ENCODE data around the gene TVP23A.

DNA sequence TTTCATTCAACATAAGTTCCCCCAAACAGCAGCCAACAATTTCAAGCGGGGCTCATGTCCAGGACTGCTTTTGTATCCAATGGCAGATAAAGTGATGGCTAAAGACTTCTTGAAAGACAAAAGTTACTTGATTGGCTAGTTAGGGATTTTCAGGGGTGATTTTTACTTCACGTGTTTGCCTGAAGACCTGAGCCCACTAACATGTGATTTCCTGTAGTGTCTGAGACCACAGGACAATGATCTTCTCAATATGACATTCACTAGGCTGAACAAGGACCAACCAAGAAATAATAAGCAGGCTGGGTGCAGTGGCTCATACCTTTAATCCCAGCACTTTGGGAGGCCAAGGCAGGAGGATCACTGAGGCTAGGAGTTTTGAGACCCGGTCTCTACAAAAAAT is 10.4 kb downstream of the TVP23A start:
- TF ChIP-seq, protein P1, sequence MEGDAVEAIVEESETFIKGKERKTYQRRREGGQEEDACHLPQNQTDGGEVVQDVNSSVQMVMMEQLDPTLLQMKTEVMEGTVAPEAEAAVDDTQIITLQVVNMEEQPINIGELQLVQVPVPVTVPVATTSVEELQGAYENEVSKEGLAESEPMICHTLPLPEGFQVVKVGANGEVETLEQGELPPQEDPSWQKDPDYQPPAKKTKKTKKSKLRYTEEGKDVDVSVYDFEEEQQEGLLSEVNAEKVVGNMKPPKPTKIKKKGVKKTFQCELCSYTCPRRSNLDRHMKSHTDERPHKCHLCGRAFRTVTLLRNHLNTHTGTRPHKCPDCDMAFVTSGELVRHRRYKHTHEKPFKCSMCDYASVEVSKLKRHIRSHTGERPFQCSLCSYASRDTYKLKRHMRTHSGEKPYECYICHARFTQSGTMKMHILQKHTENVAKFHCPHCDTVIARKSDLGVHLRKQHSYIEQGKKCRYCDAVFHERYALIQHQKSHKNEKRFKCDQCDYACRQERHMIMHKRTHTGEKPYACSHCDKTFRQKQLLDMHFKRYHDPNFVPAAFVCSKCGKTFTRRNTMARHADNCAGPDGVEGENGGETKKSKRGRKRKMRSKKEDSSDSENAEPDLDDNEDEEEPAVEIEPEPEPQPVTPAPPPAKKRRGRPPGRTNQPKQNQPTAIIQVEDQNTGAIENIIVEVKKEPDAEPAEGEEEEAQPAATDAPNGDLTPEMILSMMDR (IDR thresholded peaks at IDR 0.05; ENCODE audit: borderline replicate concordance, extremely low read depth, low read length, poor library complexity, severe bottlenecking): no peak
- TF ChIP-seq EZH2 (IDR thresholded peaks at IDR 0.05; ENCODE audit: borderline replicate concordance, low read depth, low read length, severe bottlenecking): no peak

All from DND-41 (cell line).